HepG2 (cell line): ENCODE measurements around the gene EDNRA.

Experiments
- POLR2A ChIP-seq, 2 experiments: IDR thresholded peaks; 2 replicates each; pipeline ENCODE4 v1.6.1; 2011; ENCODE audit warnings: low read depth in 2 of 2, low read length in 2 of 2, mild to moderate bottlenecking in 1 of 2, moderate library complexity in 1 of 2; ENCODE audit not compliant: insufficient read depth in 1 of 2
- TF ChIP-seq, protein P1 (sequence below): IDR thresholded peaks from 2 replicates; pipeline ENCODE4 v1.6.1; 2016
- TF ChIP-seq, protein P2 (sequence below): sonication (generic); formaldehyde crosslinking; IDR thresholded peaks from 2 replicates; pipeline ENCODE4 v1.5.0; 2020; ENCODE audit warnings: mild to moderate bottlenecking, missing genetic modification reagents, moderate library complexity

DNA sequence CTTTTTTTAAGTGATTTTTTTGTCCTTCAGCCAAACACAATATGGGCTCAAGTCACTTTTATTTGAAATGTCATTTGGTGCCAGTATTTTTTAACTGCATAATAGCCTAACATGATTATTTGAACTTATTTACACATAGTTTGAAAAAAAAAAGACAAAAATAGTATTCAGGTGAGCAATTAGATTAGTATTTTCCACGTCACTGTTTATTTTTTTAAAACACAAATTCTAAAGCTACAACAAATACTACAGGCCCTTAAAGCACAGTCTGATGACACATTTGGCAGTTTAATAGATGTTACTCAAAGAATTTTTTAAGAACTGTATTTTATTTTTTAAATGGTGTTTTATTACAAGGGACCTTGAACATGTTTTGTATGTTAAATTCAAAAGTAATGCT, 62.1 kb downstream of the EDNRA start:
- TF ChIP-seq POLR2A (IDR thresholded peaks at IDR 0.05; ENCODE audit: insufficient read depth in 1 of 2, low read depth in 2 of 2, low read length in 2 of 2), result no peak
- TF ChIP-seq, protein P1, sequence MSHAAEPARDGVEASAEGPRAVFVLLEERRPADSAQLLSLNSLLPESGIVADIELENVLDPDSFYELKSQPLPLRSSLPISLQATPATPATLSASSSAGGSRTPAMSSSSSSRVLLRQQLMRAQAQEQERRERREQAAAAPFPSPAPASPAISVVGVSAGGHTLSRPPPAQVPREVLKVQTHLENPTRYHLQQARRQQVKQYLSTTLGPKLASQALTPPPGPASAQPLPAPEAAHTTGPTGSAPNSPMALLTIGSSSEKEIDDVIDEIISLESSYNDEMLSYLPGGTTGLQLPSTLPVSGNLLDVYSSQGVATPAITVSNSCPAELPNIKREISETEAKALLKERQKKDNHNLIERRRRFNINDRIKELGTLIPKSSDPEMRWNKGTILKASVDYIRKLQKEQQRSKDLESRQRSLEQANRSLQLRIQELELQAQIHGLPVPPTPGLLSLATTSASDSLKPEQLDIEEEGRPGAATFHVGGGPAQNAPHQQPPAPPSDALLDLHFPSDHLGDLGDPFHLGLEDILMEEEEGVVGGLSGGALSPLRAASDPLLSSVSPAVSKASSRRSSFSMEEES, result no peak
- TF ChIP-seq, protein P2, sequence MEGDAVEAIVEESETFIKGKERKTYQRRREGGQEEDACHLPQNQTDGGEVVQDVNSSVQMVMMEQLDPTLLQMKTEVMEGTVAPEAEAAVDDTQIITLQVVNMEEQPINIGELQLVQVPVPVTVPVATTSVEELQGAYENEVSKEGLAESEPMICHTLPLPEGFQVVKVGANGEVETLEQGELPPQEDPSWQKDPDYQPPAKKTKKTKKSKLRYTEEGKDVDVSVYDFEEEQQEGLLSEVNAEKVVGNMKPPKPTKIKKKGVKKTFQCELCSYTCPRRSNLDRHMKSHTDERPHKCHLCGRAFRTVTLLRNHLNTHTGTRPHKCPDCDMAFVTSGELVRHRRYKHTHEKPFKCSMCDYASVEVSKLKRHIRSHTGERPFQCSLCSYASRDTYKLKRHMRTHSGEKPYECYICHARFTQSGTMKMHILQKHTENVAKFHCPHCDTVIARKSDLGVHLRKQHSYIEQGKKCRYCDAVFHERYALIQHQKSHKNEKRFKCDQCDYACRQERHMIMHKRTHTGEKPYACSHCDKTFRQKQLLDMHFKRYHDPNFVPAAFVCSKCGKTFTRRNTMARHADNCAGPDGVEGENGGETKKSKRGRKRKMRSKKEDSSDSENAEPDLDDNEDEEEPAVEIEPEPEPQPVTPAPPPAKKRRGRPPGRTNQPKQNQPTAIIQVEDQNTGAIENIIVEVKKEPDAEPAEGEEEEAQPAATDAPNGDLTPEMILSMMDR, result no peak
